ENCODE results near the gene CRYZL1.
"Not testable (repeated sequence)": the region's sequence is repeated elsewhere in the genome, so short reads cannot be mapped to it uniquely, and the experiment has no call there.

The CRYZL1 gene

DNA sequence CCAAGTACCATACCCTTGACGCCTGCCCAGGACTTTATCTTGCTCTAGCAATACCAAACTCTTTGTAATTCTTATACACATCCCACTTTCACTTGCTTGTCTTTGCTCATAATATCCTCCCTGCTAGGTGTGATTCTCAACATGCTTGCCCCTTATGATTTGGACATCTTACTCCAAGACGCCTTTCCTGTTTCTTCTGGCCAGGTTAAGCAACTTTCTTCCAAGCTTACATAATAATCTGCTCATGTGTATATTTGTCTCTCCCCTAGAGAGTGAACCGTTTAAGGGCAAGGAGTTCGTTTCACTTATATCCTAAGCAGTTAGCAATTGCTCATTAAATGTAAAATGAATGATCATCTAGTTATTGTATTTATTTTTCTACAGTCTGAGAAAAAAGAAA, 21.8 kb downstream of the CRYZL1 start:
- no peak for DNase-seq

DNA sequence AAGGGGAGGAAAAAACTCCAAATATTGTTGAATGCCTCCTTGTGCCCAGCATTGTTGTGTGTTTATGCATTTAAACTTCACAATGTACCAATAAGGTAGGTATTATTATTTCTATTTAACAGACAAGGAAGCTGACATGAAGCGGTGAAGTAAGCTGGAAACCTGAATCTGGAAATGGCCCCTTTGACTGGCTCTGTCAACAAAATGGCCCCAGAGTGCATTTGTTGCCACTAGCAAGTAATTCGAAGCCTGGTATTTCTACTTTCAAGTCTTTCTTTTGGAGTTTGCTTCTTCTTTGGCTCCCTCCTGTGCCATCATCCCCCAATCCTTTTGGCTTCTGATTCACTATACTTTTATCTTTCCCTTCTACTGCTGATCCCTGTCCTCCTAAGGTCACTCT, 23.1 kb downstream of the CRYZL1 start:
- DNase-seq: no peak

GRCh38 chr21:33617565-33617964, 24.0 kb downstream of the CRYZL1 start:
- DNase-seq: not testable (repeated sequence)

GRCh38 chr21:33611006-33611744, 30.4 kb downstream of the CRYZL1 start:
- DNase-seq: no peak

GRCh38 chr21:33608559-33608958, 33.0 kb downstream of the CRYZL1 start:
- peak; percentile 19 for DNase-seq

- no peak for DNase-seq
These were observed 43.5 kb downstream of the CRYZL1 start for GRCh38 chr21:33598051-33598450.

GRCh38 chr21:33588485-33589335, 52.8 kb downstream of the CRYZL1 start, which contains the start of gene DONSON:
Gene DONSON (minus strand): TSS chr21:33588684. CDS start chr21:33588641, 43 bp downstream.
- DNase-seq: peak; percentile 76

DNA sequence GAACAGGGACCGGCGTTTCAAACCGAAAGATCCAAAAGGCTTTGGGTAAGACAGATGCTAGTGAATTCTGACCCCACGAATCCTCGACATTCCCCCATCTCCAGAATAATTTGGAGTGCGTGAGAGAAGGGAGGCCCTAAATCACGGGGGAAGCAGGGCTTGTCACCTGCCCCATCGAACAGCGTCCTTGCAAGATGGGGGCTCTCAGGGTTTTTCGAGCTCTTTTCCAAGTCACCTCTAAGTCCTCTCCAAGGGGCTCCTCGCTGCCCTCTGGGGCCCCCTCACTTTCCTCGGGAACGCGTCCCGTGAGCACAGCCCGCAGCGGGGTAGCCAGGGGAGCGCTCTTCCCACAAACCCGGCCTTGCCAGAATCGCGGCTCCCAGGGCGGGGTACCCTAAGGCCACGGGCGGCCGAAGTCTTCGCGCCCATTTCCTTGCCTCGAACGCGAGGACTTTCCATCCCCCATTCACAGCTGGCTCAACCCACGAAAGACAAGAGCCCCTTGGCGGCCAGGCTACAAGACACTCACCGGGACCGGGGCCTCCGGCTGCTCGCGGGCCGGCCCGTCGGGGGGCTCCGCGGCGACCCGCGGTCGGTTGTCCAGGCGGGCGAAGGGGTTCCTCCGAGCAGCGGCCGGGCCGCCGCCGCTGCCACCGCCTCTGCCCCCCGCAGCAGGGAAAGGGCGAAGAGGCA, 53.6 kb downstream of the CRYZL1 start:
- peak; percentile 22 for DNase-seq

DNA sequence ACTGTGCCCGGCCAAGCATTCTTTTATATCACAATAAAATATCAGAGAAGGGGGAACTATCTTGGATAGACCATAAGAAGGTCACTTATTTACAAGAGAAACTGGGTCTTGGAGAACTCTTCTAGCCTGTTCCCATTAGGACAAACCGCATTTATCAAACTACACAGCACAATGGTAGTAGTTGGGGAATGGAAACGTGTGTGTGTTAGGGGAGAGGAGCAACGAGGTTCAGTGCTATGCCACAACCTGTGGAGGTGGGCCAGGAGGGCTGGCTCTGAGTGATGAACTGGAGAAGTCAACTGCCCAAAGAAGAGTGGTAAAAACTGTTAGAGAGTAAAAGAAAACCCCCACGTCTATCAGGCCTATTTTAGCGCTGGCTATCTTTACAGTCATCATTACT, 54.6 kb downstream of the CRYZL1 start:
- DNase-seq: no peak

- no peak for DNase-seq
These were observed 57.1 kb downstream of the CRYZL1 start for GRCh38 chr21:33584455-33584854.

GRCh38 chr21:33578959-33579542, 62.5 kb downstream of the CRYZL1 start:
- DNase-seq: peak; percentile 6

GRCh38 chr21:33578214-33578613, 63.3 kb downstream of the CRYZL1 start:
- DNase-seq: peak; percentile 54

- DNase-seq: not testable (repeated sequence)
These were observed 64.8 kb downstream of the CRYZL1 start for GRCh38 chr21:33576741-33577141.

GRCh38 chr21:33572350-33572749, 69.2 kb downstream of the CRYZL1 start:
- no peak for DNase-seq

- no peak for DNase-seq
These were observed 71.5 kb downstream of the CRYZL1 start for GRCh38 chr21:33569991-33570390.

DNA sequence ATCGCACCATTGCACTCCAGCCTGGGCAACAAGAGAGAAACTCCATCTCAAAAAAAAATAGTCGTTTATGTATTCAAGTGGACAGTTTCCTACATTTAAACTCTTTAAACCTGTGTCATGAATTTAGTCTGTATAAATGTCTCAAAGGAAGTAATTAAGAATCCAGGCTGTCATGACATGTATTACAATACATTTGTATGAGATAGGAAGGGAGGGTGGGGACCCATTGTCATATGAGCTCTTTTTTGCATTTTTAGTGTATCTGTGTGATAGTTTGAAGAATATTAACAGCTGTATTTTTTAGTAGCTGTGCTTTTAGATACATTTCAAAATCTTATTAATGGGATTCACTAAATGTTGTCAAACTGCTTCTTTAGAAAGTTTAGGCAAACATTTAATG, 73.1 kb downstream of the CRYZL1 start:
- no peak for DNase-seq

- no peak for DNase-seq
These were observed 73.6 kb downstream of the CRYZL1 start for GRCh38 chr21:33567914-33568313.

DNA sequence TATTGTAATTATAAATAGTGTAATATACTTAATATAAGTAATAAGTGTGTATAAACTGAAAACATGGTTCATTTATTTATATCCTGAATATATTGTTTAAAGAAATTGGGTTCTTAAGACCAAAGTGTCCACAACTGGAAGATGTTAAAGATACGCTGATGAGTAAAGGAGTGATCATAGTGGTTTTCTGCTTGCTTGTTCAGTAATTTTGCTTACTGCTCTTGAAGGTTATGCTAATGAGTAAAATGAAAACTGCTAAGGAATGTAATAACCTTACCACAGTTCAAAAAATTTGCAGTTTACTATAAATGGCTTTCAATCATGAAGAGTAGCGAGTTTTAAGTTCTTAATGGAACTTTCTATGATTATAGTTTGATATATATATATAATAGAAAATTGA, 75.0 kb downstream of the CRYZL1 start:
- no peak for DNase-seq

GRCh38 chr21:33562389-33562788, 79.2 kb downstream of the CRYZL1 start:
- no peak for DNase-seq

DNA sequence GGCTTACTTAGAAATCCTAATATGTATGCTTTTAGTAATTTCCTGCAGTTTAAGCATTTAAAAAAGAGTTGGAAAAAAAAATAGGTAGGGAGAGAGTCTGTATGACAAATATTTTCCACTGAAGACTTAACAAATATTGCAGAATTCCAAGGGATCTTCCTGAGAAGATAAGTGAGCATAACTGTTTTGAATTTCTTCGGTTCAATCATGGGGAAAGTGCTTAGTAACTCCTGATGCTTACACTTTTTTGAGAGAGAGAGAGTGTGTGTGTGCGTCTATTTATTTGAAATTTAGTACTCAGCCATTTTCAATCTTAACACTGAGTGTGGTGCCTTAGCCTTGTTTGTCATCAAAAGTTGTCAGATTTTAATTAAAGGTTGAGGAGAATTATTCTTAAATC, 80.2 kb downstream of the CRYZL1 start:
- no peak for DNase-seq

GRCh38 chr21:33560965-33561364, 80.6 kb downstream of the CRYZL1 start:
- DNase-seq: no peak

- DNase-seq: no peak
These were observed 81.7 kb downstream of the CRYZL1 start for GRCh38 chr21:33559813-33560212.

- DNase-seq: no peak
These were observed 82.6 kb downstream of the CRYZL1 start for GRCh38 chr21:33558777-33559421.

Measured in fibroblast of upper back skin (primary cell).